Measurements from ENCODE around the gene GP2.

Gene GP2

DNA sequence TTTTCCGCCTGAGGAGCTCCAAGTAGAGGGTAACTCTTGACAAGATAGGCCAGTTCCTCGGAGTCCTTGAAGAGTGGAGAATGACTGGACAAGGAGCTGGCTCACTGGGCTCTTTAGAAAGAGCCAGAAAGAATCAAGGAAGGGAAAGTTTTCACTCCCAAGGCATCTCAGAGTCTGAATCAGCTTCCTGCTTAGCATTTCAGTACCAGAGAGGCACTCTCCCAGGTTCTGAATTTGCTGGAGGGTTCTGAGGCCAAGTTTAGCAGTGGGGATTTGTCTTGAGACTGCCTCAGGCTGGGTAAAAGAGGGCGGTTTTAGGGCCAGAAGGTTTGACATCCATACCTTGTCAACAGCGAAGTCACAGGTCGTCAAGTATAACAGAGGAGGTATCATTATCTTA, 25.5 kb downstream of the GP2 start:
- Histone ChIP-seq H3K9ac (ENCODE audit: low read depth, low read length) (no peak overlapping the region), H3K4me3 (ENCODE audit: low read length) (no peak overlapping the region), H3K4me1 (ENCODE audit: control insufficient read depth, insufficient read depth, low read length) (no peaks in the 10 kb centered on the region), H3K4me2 (ENCODE audit: low read length) (no peak overlapping the region), H3K36me3 (ENCODE audit: insufficient read depth, low read length) (no peaks in the 10 kb centered on the region), H3K9me3 (replicated peaks; ENCODE audit: low read length) (no peaks in the 10 kb centered on the region), H3K27me3 (ENCODE audit: control insufficient read depth, insufficient read depth, low read length) (no peaks in the 10 kb centered on the region)

GRCh38 chr16:20300312-20301097, 26.8 kb downstream of the GP2 start:
- no peaks in the 10 kb centered on the region for H3K27me3 ChIP-seq (ENCODE audit: control insufficient read depth, insufficient read depth, low read length)
- no peak overlapping the region for H3K9ac ChIP-seq (ENCODE audit: low read depth, low read length)
- H3K4me3 ChIP-seq (ENCODE audit: low read length), result no peak overlapping the region
- H3K4me2 ChIP-seq (ENCODE audit: low read length), result no peak overlapping the region
- no peaks in the 10 kb centered on the region for H3K9me3 ChIP-seq (replicated peaks; ENCODE audit: low read length)
- no peaks in the 10 kb centered on the region for H3K36me3 ChIP-seq (ENCODE audit: insufficient read depth, low read length)
- no peaks in the 10 kb centered on the region for H3K4me1 ChIP-seq (ENCODE audit: control insufficient read depth, insufficient read depth, low read length)

GRCh38 chr16:20298452-20298851, 28.9 kb downstream of the GP2 start:
- H3K9ac ChIP-seq (ENCODE audit: low read depth, low read length), result no peak overlapping the region
- H3K4me2 ChIP-seq (ENCODE audit: low read length), result no peak overlapping the region
- H3K36me3 ChIP-seq (ENCODE audit: insufficient read depth, low read length), result no peaks in the 10 kb centered on the region
- H3K27me3 ChIP-seq (ENCODE audit: control insufficient read depth, insufficient read depth, low read length), result no peaks in the 10 kb centered on the region
- no peaks in the 10 kb centered on the region for H3K9me3 ChIP-seq (replicated peaks; ENCODE audit: low read length)
- no peaks in the 10 kb centered on the region for H3K4me1 ChIP-seq (ENCODE audit: control insufficient read depth, insufficient read depth, low read length)
- no peak overlapping the region for H3K4me3 ChIP-seq (ENCODE audit: low read length)

GRCh38 chr16:20291208-20292206, 35.8 kb downstream of the GP2 start:
- Histone ChIP-seq H3K9me3 (replicated peaks; ENCODE audit: low read length) (no peaks in the 10 kb centered on the region), H3K36me3 (ENCODE audit: insufficient read depth, low read length) (no peaks in the 10 kb centered on the region), H3K4me1 (ENCODE audit: control insufficient read depth, insufficient read depth, low read length) (no peaks in the 10 kb centered on the region), H3K9ac (ENCODE audit: low read depth, low read length) (no peak overlapping the region), H3K4me3 (ENCODE audit: low read length) (no peak overlapping the region), H3K4me2 (ENCODE audit: low read length) (no peak overlapping the region), H3K27me3 (ENCODE audit: control insufficient read depth, insufficient read depth, low read length) (no peaks in the 10 kb centered on the region)

DNA sequence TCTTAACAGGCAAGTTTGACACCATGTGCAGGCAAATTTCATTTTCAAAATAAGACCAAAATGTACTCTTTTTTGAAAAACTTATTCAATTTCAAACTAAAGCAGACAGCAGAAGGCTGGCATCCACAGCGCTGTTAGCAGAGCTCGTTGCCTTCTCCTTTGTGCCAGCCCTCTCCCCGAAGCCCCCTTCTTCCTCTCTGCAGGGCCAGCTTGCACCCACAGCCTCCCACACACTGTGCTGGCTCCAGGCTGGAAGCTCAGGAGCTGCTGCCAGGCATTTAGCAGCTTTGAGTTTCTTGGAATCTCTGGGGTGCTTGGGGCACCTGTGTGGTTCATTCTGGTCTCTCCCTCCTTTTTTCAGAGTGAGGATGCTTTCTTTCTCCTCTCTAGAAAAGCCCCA, 37.7 kb downstream of the GP2 start:
- no peaks in the 10 kb centered on the region for H3K27me3 ChIP-seq (ENCODE audit: control insufficient read depth, insufficient read depth, low read length)
- no peak overlapping the region for H3K4me2 ChIP-seq (ENCODE audit: low read length)
- H3K4me1 ChIP-seq (ENCODE audit: control insufficient read depth, insufficient read depth, low read length), result no peaks in the 10 kb centered on the region
- H3K4me3 ChIP-seq (ENCODE audit: low read length), result no peak overlapping the region
- H3K36me3 ChIP-seq (ENCODE audit: insufficient read depth, low read length), result no peaks in the 10 kb centered on the region
- H3K9ac ChIP-seq (ENCODE audit: low read depth, low read length), result no peak overlapping the region
- no peaks in the 10 kb centered on the region for H3K9me3 ChIP-seq (replicated peaks; ENCODE audit: low read length)

DNA sequence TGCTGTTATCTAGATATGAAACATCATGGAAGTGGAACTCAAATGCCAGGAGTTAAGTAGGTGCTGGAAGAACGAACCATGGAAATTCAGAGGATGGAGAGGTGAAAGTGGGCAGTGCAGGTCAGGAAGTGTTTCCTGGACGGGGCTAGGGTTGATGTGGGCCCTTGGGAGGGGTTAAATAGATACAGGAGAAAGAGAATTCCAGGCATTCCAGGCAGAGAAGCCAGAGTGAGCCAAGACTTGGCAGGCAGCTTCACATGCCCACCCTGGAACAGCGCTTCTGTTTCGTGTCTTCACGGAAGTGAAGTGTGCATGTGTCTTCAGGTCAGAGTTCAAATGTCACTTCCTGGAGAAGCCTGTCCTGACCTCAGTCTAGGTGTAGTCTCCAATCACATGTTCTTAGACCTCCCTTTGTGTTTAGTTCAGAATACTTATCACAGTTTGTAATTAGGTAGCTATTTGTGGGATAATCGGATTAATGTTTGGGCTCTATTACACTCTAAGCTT, 41.3 kb downstream of the GP2 start:
- Histone ChIP-seq H3K4me3 (ENCODE audit: low read length) (no peak overlapping the region), H3K27me3 (ENCODE audit: control insufficient read depth, insufficient read depth, low read length) (no peaks in the 10 kb centered on the region), H3K9me3 (replicated peaks; ENCODE audit: low read length) (no peaks in the 10 kb centered on the region), H3K9ac (ENCODE audit: low read depth, low read length) (no peak overlapping the region), H3K36me3 (ENCODE audit: insufficient read depth, low read length) (no peaks in the 10 kb centered on the region), H3K4me2 (ENCODE audit: low read length) (no peak overlapping the region), H3K4me1 (ENCODE audit: control insufficient read depth, insufficient read depth, low read length) (no peaks in the 10 kb centered on the region)

DNA sequence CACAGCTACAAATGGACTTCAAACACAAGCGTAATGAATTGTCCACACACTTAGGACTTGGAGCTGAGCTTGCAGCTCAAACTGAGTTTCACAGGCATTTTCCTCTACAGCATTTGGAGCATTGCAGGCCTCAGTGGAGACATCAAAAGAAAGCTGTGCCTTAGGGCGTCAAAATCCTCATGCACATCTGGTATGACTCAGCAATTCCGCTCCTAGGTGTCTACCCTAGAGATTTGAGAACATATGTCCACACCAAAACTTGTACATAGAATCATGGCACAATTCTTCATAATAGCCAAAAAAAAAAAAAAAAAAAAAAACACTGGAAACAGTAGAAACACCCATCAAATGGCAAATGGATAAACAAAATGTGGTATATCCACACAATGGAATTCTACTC, 47.1 kb downstream of the GP2 start:
- Histone ChIP-seq H3K4me3 (ENCODE audit: low read length) (no peak overlapping the region), H3K27me3 (ENCODE audit: control insufficient read depth, insufficient read depth, low read length) (no peaks in the 10 kb centered on the region), H3K4me1 (ENCODE audit: control insufficient read depth, insufficient read depth, low read length) (no peaks in the 10 kb centered on the region)

DNA sequence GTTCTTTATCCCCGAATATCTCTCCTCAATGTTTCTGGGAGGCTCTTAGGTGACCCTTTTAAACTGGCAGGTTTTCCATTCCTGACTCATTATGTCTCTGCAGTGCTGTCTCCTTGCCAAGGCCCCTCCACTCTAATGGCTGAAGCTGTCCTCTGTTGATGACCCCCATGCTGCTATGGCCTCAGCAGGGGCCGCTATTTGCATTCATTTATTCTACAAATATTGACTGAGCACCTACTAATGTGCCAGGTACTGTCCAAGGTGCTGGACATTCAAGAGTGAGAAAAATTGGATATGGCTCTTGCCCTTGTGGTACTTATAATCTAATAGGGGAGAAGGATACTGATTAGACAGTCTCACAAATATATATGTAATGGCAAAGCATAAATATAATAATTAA, 55.4 kb downstream of the GP2 start:
- Histone ChIP-seq H3K27me3 (ENCODE audit: control insufficient read depth, insufficient read depth, low read length) (no peaks in the 10 kb centered on the region), H3K4me1 (ENCODE audit: control insufficient read depth, insufficient read depth, low read length) (no peaks in the 10 kb centered on the region), H3K4me3 (ENCODE audit: low read length) (no peak overlapping the region), H3K9ac (ENCODE audit: low read depth, low read length) (no peak overlapping the region), H3K4me2 (ENCODE audit: low read length) (no peak overlapping the region), H3K9me3 (replicated peaks; ENCODE audit: low read length) (peaks cover 8% of the 10 kb centered on the region), H3K36me3 (ENCODE audit: insufficient read depth, low read length) (no peaks in the 10 kb centered on the region)

More for the DNA sequence above, 47.1 kb downstream of the GP2 start:
- Histone ChIP-seq H3K9ac (ENCODE audit: low read depth, low read length) (no peak overlapping the region), H3K36me3 (ENCODE audit: insufficient read depth, low read length) (no peaks in the 10 kb centered on the region), H3K4me2 (ENCODE audit: low read length) (no peak overlapping the region), H3K9me3 (replicated peaks; ENCODE audit: low read length) (peaks cover 8% of the 10 kb centered on the region)

DNA sequence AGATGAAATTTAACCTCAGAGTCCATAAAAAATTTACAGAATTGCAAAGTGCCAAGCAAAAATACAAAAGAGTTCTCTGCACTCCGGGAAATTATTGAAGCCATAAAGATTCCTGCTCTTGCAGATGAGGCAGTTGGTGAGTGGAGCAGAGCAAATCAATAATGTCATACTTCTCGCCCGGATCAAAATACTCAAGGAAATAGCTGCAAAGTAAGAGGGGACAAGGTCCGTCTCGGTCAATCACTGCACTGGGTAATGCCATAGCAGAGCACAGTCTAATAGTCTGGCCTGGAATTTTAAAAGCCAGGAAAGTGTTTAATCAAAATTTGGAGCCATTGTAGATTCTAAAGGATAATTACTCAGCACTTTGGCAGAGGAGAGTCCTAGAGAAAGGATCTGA, 58.9 kb downstream of the GP2 start:
- Histone ChIP-seq H3K9me3 (replicated peaks; ENCODE audit: low read length) (peaks cover 4% of the 10 kb centered on the region), H3K4me2 (ENCODE audit: low read length) (no peak overlapping the region), H3K27me3 (ENCODE audit: control insufficient read depth, insufficient read depth, low read length) (no peaks in the 10 kb centered on the region), H3K9ac (ENCODE audit: low read depth, low read length) (no peak overlapping the region), H3K4me1 (ENCODE audit: control insufficient read depth, insufficient read depth, low read length) (no peaks in the 10 kb centered on the region), H3K36me3 (ENCODE audit: insufficient read depth, low read length) (no peaks in the 10 kb centered on the region), H3K4me3 (ENCODE audit: low read length) (no peak overlapping the region)

GRCh38 chr16:20265019-20265418, 62.3 kb downstream of the GP2 start:
- Histone ChIP-seq H3K36me3 (ENCODE audit: insufficient read depth, low read length) (no peaks in the 10 kb centered on the region), H3K4me3 (ENCODE audit: low read length) (no peak overlapping the region), H3K4me1 (ENCODE audit: control insufficient read depth, insufficient read depth, low read length) (no peaks in the 10 kb centered on the region), H3K9me3 (replicated peaks; ENCODE audit: low read length) (no peaks in the 10 kb centered on the region), H3K27me3 (ENCODE audit: control insufficient read depth, insufficient read depth, low read length) (no peaks in the 10 kb centered on the region), H3K4me2 (ENCODE audit: low read length) (no peak overlapping the region), H3K9ac (ENCODE audit: low read depth, low read length) (no peak overlapping the region)

DNA sequence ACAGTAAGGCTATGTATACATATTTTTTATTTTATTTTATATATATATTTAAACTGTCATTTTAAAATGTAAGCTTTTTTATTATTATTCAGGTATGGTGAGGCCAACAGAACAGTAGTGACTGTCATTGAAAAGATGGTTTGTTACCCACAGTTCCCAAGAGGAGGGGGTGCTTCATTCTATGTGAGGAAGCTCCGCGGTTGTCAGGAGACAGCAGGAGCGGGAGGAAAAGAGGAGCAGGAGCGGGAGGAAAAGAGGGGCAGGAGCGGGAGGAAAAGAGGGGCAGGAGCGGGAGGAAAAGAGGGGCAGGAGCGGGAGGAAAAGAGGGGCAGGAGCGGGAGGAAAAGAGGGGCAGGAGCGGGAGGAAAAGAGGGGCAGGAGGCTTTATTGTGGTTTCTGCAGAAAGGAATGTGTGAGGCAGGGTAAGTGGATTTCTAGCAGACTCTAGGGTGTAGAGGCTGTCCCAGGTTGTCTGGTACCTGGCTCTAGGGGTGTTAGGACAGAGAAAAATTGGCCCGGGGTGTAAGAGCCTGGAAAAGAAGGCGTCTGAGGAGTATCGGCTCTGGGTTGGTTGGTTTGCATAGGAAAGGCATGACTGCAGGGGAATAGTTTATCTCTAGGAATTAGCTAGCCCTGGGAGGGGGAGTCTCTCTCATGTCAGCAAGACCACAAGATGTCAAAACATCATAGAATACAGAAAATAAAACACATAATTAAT, 64.0 kb downstream of the GP2 start:
- Histone ChIP-seq H3K9ac (ENCODE audit: low read depth, low read length) (no peak overlapping the region), H3K4me3 (ENCODE audit: low read length) (no peak overlapping the region), H3K27me3 (ENCODE audit: control insufficient read depth, insufficient read depth, low read length) (no peaks in the 10 kb centered on the region), H3K36me3 (ENCODE audit: insufficient read depth, low read length) (no peaks in the 10 kb centered on the region), H3K4me1 (ENCODE audit: control insufficient read depth, insufficient read depth, low read length) (no peaks in the 10 kb centered on the region), H3K4me2 (ENCODE audit: low read length) (no peak overlapping the region), H3K9me3 (replicated peaks; ENCODE audit: low read length) (no peaks in the 10 kb centered on the region)
